Measurements from ENCODE around the gene GLOD5. TPM values are rescaled to one million over a fixed set of nuclear protein-coding genes. Genes with fewer than 3 reads are reported as not detected.
A peak's percentile ranks its signal among the peaks of the same experiment; 100 is the strongest.

Gene GLOD5
- polyA plus RNA-seq (ENCODE audit: insufficient read length in 4 of 4): 1 to 10 TPM in 3 of 4 donors, not detected in 1; 1.6 to 1.7 (median 1.6) TPM

DNA sequence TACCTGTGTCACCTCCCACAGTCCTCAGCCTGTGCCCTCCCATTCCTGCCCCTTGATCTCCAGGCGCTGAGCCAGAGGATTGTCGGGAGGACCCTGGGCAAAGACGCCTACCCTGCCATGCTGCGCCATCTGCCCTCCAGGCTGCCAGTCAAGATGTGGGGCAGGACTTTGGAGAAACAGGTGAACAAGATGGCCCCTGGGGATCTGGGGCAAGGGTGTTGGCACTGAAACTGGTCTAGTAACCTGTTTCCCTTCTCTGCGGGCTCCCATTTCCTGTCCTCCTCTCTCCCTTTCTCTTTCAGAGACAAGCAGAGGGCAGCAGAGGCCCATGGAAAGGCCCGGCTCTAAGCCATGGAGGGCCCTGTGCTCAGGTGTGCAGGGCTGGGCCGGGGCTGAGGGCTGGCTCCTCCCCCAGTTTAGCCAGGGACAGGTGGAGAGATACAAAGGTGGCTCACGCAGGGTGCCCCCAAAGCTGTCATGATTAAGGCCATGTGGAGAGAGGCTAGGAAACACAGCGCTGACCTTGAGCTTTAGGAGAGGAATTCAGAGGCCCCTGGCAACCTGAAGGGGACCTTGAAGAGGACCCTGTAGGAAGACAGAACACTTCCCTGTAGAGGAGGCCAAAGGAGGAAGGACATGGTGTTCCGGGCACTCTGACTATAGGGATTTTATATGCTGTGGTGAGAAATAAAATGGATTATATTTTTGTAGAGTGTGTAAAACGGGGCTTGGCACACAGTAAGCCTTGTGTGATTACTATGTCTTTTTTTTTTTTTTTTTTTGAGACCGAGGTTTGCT is at the start of gene GLOD5:
TSS of gene GLOD5 (plus strand) at position 74 of the 798 bp plus-strand sequence. CDS start at position 118, 44 bp downstream.
- peak in 1 of 4 donors; percentile 29 for DNase-seq (ENCODE audit: low read depth in 4 of 4, low spot score in 3 of 4)

GRCh38 chrX:48711929-48712505 is 49.5 kb upstream of the GLOD5 start:
- no peak for DNase-seq (ENCODE audit: low read depth in 4 of 4, low spot score in 3 of 4)

DNA sequence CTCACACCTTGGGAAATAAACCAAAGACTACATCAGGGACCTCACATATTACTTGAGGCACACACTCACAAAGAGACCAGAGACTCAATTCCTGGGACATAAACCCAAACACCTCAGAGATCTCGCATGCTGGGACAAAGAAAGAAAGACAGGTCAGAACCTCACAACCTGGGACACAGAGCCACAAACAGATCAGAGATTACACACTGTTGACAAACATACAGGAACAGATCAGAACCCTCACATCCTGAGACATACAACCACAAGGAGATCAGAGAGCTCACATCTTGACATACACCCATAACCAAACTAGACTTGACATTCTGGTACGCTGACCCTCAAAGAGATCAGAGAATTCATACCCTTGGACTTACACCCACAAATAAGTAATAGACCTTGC is 47.7 kb upstream of the GLOD5 start:
- DNase-seq (ENCODE audit: low read depth in 4 of 4, low spot score in 3 of 4): no peak

DNA sequence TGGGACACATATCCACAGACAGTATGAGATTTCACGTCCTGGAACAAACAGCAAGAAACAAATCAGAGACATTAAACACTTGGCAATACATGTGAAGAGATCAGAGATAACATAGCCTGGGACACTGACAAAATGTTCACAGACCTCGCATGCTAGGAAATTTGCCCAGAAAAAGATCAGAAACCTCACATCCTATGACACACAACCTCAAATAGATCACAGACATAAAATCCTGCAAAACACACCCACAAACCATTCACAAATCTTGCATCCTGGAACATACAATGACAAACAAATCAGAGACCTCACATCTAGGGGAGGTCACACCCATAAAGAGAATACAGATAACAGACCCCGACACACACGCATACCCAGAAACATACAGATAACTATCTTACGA is 47.0 kb upstream of the GLOD5 start:
- DNase-seq (ENCODE audit: low read depth in 4 of 4, low spot score in 3 of 4): no peak

DNA sequence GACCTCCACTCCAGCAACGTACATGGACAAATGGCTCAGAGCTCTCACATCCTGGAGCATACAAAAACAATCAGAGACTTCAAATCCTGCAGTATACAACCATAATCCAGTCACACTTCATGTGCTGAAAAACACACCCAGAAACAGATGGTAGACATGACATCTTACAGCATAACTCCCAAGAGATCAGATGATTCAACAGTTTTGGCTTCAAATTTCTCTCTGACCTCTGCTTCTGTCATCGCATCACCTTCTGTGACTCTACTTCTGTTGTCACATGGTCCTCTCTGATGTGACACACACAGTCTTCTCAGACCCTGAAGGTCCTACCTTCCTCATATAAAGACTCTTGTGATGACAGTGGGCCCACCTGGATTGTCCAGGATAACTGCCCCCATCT is 46.5 kb upstream of the GLOD5 start:
- DNase-seq (ENCODE audit: low read depth in 4 of 4, low spot score in 3 of 4): no peak

- DNase-seq (ENCODE audit: low read depth in 4 of 4, low spot score in 3 of 4): no peak
Measured at GRCh38 chrX:48715876-48716502, 45.6 kb upstream of the GLOD5 start.

- no peak for DNase-seq (ENCODE audit: low read depth in 4 of 4, low spot score in 3 of 4)
Measured at GRCh38 chrX:48719958-48720357, 41.6 kb upstream of the GLOD5 start.

GRCh38 chrX:48720577-48721250 is 40.8 kb upstream of the GLOD5 start:
- no peak for DNase-seq (ENCODE audit: low read depth in 4 of 4, low spot score in 3 of 4)

DNA sequence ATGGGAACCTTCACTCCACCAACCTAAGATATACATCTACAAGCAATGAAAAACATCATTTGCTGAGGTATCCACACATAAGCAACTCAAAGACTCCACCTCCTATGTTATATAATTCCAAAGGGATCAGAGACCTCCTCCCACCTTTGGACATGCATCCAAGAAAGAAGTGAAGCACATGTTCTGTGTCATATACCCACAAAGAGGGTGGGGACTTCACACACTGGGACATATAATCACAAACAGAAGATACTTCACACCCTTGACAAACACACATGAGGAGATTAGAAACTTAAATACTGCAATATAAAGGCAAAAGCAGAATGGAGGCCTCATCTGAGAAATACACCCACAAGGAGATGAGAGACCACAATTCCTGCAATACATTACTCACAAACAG is 39.6 kb upstream of the GLOD5 start:
- DNase-seq (ENCODE audit: low read depth in 4 of 4, low spot score in 3 of 4): no peak

GRCh38 chrX:48726596-48726995 is 35.0 kb upstream of the GLOD5 start:
- no peak for DNase-seq (ENCODE audit: low read depth in 4 of 4, low spot score in 3 of 4)

- DNase-seq (ENCODE audit: low read depth in 4 of 4, low spot score in 3 of 4): no peak
Measured at GRCh38 chrX:48728653-48729052, 32.9 kb upstream of the GLOD5 start.

DNA sequence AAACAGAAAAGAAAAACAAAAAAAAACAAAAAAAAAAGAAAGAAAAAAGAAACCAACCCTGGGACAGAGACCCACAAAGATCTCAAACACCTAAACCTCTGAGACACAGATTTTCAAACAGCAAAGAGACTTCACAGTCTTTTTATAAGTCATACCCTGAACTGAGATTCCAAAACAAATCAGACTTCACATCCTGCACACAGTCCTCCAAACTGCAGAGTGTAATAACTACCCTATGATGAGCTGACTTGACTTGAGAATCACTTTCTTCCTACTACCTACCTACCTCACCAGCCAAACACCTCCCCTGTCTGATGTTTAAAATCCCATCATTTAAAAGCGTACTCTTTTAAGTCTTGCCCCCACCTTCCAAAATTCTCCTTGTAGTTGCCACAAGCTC is 25.2 kb upstream of the GLOD5 start:
- DNase-seq (ENCODE audit: low read depth in 4 of 4, low spot score in 3 of 4): no peak

DNA sequence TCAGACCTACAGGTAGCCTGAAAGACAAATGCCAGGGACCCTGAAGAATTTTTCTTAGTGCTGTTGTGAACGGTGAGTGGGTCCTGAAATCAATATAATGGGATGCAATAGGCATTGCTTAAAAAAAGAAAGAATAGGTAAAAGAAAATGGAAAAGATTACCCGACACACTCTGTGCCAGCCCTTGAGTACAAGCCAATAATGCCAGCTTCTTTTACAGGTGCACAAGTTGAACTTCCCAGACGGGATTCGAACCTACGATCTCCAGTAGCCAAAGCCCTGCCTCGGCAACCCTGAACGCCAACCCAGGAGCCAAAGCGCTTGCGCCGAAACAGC is 24.7 kb upstream of the GLOD5 start:
- DNase-seq (ENCODE audit: low read depth in 4 of 4, low spot score in 3 of 4): no peak

- peak; percentile 85 to 93 (median 90) for DNase-seq (ENCODE audit: low read depth in 4 of 4, low spot score in 3 of 4)
Measured at GRCh38 chrX:48737213-48737938, 24.2 kb upstream of the GLOD5 start.

- no peak for DNase-seq (ENCODE audit: low read depth in 4 of 4, low spot score in 3 of 4)
Measured at GRCh38 chrX:48737940-48738339, 23.6 kb upstream of the GLOD5 start.

DNA sequence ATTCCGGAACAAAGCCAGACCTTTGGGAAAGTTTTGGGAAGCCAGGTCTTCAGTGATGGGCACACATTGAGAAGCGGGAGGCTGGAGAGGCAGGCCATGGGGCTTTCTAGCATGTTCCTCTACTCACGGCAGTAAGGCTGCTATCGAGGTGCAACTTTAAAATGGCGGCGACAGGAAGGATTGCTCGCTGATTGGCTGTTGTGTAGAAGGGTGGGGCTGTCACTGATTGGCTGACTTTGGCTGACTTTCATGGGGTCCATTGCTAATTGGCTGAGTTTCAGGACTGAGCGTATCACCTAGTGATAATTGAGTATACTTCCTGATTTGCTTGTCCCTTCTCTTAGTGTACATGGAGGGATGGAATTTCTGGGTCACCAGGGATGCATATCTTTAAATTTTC is 19.7 kb upstream of the GLOD5 start:
- no peak for DNase-seq (ENCODE audit: low read depth in 4 of 4, low spot score in 3 of 4)

- no peak for DNase-seq (ENCODE audit: low read depth in 4 of 4, low spot score in 3 of 4)
Measured at GRCh38 chrX:48745222-48745621, 16.3 kb upstream of the GLOD5 start.

DNA sequence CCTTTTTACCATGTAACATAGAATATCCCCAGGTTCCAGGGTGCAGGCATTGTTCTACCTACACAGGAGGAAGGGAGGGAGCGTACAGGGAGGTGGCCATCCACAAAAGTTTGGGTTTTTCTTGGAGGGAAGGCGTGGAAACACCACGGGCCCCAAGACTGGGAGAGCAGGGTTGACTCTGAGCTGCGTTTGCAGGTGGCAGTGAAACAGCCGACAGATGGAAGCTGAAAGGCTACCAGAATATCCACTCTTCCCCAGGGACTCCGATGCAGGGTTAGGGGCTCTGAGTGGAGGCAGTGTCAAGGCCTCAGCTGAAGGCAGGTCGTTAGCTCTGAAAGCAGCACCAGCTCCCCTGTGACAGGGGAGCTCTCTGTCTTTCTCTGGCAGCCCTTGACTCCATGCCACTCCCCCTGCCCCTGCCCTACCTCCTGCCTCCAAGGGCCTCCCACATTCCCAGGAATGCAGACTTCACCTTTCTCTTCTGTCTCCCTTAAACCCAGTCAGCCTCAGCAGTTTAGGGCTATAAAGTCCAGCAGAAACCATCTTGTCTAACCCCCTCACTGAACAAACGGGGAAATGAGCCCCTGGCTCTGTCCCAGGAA is 14.0 kb upstream of the GLOD5 start:
- DNase-seq (ENCODE audit: low read depth in 4 of 4, low spot score in 3 of 4): no peak

DNA sequence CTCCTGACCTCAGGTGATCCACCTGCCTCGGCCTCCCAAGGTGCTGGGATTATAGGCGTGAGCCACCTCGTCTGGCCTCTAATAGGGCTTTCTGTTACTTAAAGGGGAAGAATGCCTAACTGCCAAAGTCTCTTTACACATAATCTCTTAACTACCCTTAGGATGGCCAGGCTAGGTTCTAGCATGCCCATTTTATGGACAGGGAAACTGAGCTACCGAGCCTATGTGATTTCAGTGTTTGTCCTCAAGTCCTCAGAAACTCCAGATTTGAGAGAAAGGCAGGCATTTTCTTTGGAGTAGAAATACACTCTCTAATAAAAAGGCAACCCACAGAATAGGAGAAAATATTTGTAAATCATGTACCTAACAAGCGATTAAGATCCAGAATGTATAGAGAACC is 12.4 kb upstream of the GLOD5 start:
- no peak for DNase-seq (ENCODE audit: low read depth in 4 of 4, low spot score in 3 of 4)

DNA sequence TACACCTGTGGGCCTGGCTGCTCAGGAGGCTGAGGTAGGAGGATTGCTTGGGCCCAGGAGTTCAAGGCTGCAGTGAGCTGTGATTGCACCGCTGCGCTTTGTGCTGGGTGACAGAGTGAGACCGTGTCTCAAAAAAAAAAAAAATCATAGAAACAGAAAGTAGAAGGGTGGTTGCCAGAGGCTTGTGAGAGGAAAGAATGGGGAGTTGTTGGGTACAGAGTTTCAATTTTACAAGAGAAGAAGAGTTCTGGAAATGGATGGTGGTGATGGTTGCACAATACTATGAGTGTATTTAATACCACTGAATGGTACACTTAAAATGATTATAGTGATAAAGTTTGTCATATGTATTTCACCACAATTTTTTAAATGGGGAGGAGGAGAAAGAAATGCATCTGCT is 10.2 kb upstream of the GLOD5 start:
- no peak for DNase-seq (ENCODE audit: low read depth in 4 of 4, low spot score in 3 of 4)

Measured in left renal pelvis (tissue), 4 donors.